Measurements from ENCODE around the gene ITGB3.

DNA sequence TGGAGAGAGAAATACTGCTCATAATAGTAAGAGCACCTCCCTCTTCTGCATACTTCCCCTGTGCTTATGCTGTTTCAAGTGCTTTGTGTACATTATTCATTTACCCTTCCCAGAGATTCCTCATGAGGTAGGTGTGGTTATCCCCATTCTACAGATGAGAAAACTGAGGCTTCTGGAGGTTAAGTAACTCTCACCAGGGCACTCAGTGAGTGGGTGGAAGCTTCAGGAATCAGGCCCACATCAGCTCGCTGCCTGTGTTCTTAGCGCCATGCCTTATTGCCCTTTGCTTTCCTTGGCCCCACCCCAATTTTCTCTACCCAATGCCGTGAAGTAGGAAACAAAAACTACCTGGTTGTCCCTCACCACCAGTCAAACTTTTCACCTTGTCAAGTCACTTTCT, 18.1 kb upstream of the ITGB3 start:
- TF ChIP-seq, protein P1, sequence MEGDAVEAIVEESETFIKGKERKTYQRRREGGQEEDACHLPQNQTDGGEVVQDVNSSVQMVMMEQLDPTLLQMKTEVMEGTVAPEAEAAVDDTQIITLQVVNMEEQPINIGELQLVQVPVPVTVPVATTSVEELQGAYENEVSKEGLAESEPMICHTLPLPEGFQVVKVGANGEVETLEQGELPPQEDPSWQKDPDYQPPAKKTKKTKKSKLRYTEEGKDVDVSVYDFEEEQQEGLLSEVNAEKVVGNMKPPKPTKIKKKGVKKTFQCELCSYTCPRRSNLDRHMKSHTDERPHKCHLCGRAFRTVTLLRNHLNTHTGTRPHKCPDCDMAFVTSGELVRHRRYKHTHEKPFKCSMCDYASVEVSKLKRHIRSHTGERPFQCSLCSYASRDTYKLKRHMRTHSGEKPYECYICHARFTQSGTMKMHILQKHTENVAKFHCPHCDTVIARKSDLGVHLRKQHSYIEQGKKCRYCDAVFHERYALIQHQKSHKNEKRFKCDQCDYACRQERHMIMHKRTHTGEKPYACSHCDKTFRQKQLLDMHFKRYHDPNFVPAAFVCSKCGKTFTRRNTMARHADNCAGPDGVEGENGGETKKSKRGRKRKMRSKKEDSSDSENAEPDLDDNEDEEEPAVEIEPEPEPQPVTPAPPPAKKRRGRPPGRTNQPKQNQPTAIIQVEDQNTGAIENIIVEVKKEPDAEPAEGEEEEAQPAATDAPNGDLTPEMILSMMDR (IDR thresholded peaks at IDR 0.05; ENCODE audit: insufficient read depth, low read length, poor library complexity, severe bottlenecking), result no peak
- no peak for TF ChIP-seq EZH2phosphoT487 (conservative IDR thresholded peaks at IDR 0.05; ENCODE audit: low read length)

Data from SU-DHL-6 (cell line).